Left lung (tissue), 10 donors: ENCODE measurements around the gene LSM3. TPM values are rescaled to one million over a fixed set of nuclear protein-coding genes. Genes with fewer than 3 reads are reported as not detected.

Experiments
- ATAC-seq: fragments of 200-7000 bp; cut with Tn5 transposase; one replicate; pipeline ENCODE4 v1.9.1; 2020; ENCODE audit warnings: moderate library complexity
- DNase-seq, 4 donors: peaks; one replicate each; pipeline ENCODE4 v3.0.0-alpha.2; 2013 to 2020
- H3K27ac ChIP-seq, 2 donors: fragments of 200-600 bp; sonication (generic) in 1 of 2; one replicate each; pipeline versions ENCODE4 v1.5.0 to v1.8.0; 2020 to 2021
- H3K27me3 ChIP-seq, 2 donors: fragments of 200-600 bp; sonication (generic) in 1 of 2; one replicate each; pipeline versions ENCODE4 v1.5.0 to v1.8.0; 2020 to 2021
- H3K36me3 ChIP-seq, 2 donors: fragments of 200-600 bp; sonication (generic) in 1 of 2; one replicate each; pipeline versions ENCODE4 v1.5.0 to v1.8.0; 2020 to 2021
- H3K4me1 ChIP-seq, 2 donors: fragments of 200-600 bp; one replicate each; pipeline ENCODE4 v1.8.0; 2021
- H3K4me3 ChIP-seq, 2 donors: fragments of 200-600 bp; sonication (generic) in 1 of 2; one replicate each; pipeline versions ENCODE4 v1.5.0 to v1.8.0; 2020 to 2021; ENCODE audit warnings: mild to moderate bottlenecking in 1 of 2
- H3K9me3 ChIP-seq, 2 donors: fragments of 200-600 bp; sonication (generic) in 1 of 2; one replicate each; pipeline versions ENCODE4 v1.5.0 to v1.8.0; 2020 to 2021
- intact Hi-C, 2 donors: fragments of 100-400 bp; cut with DNase I; formaldehyde crosslinking; loops; one replicate each; pipeline versions ENCODE4 v1.11.2 to v1.14.2; 2022
- polyA plus RNA-seq, 6 donors: library from polyadenylated mRNA; unstranded; fragments of 120-200 nt; gene quantifications; one replicate each; pipeline ENCODE4 v1.2.1, GENCODE V29; 2013; ENCODE audit not compliant: insufficient read length in 6 of 6
- total RNA-seq, 2 donors: library from RNA; stranded (reverse); fragmentation: NEBNext Ultra II Directional; extraction: Animal tissue kit (Norgen Biotek cat#: 25700); gene quantifications; one replicate each; pipeline ENCODE4 v1.2.1, GENCODE V29; 2021
- TF ChIP-seq, protein P1 (sequence below), 2 donors: fragments of 200-600 bp; sonication (generic) in 1 of 2; IDR thresholded peaks; one replicate each; pipeline versions ENCODE4 v1.5.0 to v1.8.0; 2021; ENCODE audit warnings: antibody characterized with exemption in 2 of 2
- donor health status: DM: no; HTN: yes; CAD: no.
- donor health status: DM: no; HTN: no; CAD: no.

LSM3 gene
- total and polyA plus RNA-seq, 8 donors, result 10.6 to 16.5 (median 15.2) TPM

DNA sequence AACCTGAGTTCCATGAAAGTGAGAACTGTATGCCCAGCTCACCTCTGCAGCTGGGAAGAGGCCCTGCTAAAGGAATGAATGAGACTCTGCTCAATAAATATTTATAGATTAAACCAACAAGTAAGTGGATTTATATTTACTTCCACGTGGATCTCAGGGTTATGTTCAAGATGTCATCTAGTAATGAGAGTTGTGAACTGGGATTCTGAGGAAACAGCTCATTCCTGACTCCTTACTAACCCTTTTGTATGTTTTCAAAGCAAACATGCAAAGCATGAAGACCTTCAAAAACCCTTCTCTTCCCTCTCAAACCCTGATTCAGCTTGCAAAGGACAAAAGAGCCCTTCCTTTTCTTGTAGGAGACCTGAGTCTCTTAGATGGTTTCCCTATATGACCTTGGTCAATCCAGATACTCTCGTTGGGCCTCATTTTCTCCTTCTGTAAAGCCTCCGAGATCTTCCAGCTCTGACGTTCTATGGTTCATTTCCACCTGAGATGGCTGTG is 53.4 kb downstream of the LSM3 start:
- intact Hi-C loops, result no loop called here
- TF ChIP-seq, protein P1, sequence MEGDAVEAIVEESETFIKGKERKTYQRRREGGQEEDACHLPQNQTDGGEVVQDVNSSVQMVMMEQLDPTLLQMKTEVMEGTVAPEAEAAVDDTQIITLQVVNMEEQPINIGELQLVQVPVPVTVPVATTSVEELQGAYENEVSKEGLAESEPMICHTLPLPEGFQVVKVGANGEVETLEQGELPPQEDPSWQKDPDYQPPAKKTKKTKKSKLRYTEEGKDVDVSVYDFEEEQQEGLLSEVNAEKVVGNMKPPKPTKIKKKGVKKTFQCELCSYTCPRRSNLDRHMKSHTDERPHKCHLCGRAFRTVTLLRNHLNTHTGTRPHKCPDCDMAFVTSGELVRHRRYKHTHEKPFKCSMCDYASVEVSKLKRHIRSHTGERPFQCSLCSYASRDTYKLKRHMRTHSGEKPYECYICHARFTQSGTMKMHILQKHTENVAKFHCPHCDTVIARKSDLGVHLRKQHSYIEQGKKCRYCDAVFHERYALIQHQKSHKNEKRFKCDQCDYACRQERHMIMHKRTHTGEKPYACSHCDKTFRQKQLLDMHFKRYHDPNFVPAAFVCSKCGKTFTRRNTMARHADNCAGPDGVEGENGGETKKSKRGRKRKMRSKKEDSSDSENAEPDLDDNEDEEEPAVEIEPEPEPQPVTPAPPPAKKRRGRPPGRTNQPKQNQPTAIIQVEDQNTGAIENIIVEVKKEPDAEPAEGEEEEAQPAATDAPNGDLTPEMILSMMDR (IDR thresholded peaks at IDR 0.05), result no peak
- H3K27me3 ChIP-seq, result no peaks in the 10 kb centered on the region

DNA sequence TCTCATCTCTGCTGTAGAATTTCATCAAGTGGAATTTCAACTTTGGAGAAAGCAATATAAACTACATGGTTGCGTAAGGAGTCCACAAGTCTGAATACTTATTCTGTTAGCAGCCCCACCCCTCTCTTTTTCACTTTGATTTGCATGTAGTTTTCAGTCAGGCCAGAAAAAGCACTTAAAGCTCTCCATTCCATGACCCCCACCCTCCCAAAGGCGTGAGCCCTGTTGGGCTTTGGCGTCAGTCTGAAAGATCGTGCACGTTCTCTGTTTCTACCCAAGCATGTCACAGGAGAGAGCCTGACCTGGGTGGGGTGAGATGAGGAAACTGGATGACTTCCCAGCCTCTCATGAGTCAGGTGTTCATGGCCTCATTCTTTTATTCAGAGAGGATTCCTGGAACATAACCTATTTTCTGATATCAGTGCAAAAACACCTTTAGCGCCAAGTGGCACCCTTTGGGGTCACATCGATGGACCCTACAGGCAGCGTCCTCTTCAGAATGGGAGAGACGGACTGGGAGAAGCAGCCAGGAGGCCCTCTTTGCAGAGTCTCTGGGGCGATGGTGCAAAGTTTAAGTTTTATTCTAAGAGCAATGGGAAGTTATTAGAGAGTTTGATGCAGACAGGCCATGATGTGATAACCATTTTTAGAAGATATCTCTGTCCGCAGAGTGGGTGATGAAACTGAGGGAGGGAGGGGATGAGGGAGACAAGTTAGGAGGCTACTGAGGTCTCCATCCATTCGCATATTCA is 55.8 kb downstream of the LSM3 start:
- intact Hi-C loops, result no loop called here
- Histone ChIP-seq H3K4me1 (peaks cover 5 to 28% of the 10 kb centered on the region in 2 donors), H3K27me3 (no peaks in the 10 kb centered on the region), H3K9me3 (peaks cover 0 to 3% of the 10 kb centered on the region in 2 donors), H3K4me3 (no peak overlapping the region), H3K27ac (peak overlapping the region; percentile 68 to 71), H3K36me3 (no peaks in the 10 kb centered on the region)
- TF ChIP-seq, protein P1 (IDR thresholded peaks at IDR 0.05), result no peak
- DNase-seq (peak in 2 of 4 donors; percentile 78), ATAC-seq (peak; percentile 88)

More for the DNA sequence above, 53.4 kb downstream of the LSM3 start:
- no peak overlapping the region for H3K4me3 ChIP-seq
- H3K36me3 ChIP-seq, result no peaks in the 10 kb centered on the region
- peaks cover 8 to 34% of the 10 kb centered on the region in 2 donors for H3K4me1 ChIP-seq
- peaks cover 0 to 3% of the 10 kb centered on the region in 2 donors for H3K9me3 ChIP-seq
- DNase-seq (no peak), ATAC-seq (no peak)
- H3K27ac ChIP-seq, result no peak overlapping the region

DNA sequence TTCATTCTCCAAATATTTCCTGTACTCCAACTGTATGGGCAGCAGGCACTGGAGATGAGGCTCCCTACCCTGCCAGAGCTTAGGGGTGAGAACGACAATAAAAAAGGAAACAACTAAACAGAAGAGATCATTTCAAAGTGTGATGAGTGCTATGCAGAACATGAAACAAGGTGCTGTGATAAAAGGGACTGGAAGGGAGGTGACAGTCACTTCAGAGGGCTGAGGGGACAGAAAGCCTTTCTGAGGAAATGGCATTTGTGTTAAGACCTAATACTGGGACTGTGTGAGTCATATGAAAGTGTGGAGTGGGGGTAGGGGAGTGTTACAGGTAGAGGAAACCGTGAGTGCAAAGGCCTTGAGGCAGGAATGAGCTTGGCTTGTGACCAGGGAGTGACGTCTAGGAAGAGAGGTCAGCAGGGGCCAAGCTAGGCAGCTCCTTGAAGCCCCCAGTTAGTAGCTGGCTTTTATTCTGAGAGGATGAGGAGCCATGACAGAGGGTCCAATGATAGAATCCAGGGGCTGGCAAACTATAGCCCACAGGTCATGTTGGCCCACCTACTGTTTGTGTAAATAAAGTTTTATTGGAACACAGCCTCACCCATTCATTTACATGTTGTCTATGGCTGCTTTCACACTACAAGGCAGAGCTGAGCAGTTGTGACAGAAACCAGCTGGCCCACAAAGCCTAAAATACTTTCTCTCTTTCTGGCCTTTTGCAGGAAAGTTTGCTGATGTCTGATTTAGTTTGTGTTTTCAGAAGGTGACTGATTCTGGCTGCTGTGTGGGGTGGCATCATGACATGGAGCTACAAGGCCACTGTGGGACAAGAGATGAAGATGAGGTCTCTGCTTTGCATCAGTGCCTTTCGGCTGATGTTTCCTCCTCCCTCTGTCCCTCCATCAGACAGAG is 56.6 kb downstream of the LSM3 start:
- Histone ChIP-seq H3K36me3 (no peaks in the 10 kb centered on the region), H3K9me3 (peaks cover 0 to 3% of the 10 kb centered on the region in 2 donors), H3K27ac (peak overlapping the region; percentile 68 to 71), H3K4me1 (peaks cover 5 to 24% of the 10 kb centered on the region in 2 donors), H3K27me3 (no peaks in the 10 kb centered on the region), H3K4me3 (no peak overlapping the region)
- peak in 2 of 4 donors; percentile 68 for DNase-seq
- TF ChIP-seq, protein P1 (IDR thresholded peaks at IDR 0.05), result no peak
- ATAC-seq, result peak; percentile 51
- intact Hi-C loops, result no loop called here

DNA sequence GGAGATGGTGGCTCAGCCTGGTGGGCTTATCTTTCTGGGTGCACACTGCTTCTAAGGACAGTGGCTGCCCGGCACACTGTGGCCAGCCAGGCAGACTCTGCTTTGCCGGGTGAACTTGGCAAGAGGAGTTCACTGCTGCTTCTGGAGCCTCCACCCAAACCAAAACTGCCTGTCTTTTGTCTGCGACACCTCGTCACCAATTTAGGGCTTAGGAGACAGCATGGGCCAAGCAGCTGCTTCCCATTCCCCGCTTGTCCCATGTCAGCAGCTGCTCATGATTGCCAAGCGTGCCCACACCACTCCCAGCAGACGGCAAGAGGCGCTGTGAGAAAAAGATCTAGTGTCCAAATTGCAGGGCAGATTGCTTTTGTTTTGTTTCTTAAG is 57.3 kb downstream of the LSM3 start:
- Histone ChIP-seq H3K27ac (peak overlapping the region in 1 of 2 donors; percentile 68), H3K4me3 (no peak overlapping the region), H3K27me3 (no peaks in the 10 kb centered on the region), H3K9me3 (peaks cover 0 to 3% of the 10 kb centered on the region in 2 donors), H3K36me3 (no peaks in the 10 kb centered on the region), H3K4me1 (peaks cover 5 to 24% of the 10 kb centered on the region in 2 donors)
- TF ChIP-seq, protein P1 (IDR thresholded peaks at IDR 0.05), result no peak
- peak in 2 of 4 donors; percentile 88 to 89 for DNase-seq
- no peak for ATAC-seq
- intact Hi-C loops, result no loop called here
